ENCODE results near the gene MAD1L1.
"Not testable (repeated sequence)": the region's sequence is repeated elsewhere in the genome, so short reads cannot be mapped to it uniquely, and the experiment has no call there.

The MAD1L1 gene

GRCh38 chr7:1844951-1845390 lies 387.8 kb downstream of the MAD1L1 start:
- DNase-seq (ENCODE audit: low read depth in 1 of 2, low spot score in 1 of 2), result no peak

- DNase-seq (ENCODE audit: low read depth in 1 of 2, low spot score in 1 of 2), result no peak
Measured at GRCh38 chr7:1844336-1844950, 388.3 kb downstream of the MAD1L1 start.

DNA sequence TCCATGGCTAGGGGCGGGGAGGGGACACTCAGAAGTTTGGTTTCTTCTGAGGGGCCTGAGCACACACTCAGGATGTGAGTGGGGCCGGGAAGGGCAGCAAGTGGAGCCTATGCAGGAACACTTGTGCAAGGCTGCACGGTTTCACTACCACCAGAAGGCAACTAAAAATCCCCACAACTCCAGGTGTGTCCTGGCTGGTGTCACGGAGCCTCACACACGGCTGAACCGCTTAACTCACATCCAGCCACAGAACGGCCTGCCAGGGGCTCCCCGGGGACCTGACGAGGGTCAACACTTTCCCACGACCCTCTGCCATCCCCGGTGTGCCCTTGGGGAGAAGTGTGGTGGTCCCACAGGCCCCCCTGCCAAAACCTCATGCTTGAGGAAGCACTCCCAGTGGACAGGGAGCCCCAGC lies 388.8 kb downstream of the MAD1L1 start:
- no peak for DNase-seq (ENCODE audit: low read depth in 1 of 2, low spot score in 1 of 2)

DNA sequence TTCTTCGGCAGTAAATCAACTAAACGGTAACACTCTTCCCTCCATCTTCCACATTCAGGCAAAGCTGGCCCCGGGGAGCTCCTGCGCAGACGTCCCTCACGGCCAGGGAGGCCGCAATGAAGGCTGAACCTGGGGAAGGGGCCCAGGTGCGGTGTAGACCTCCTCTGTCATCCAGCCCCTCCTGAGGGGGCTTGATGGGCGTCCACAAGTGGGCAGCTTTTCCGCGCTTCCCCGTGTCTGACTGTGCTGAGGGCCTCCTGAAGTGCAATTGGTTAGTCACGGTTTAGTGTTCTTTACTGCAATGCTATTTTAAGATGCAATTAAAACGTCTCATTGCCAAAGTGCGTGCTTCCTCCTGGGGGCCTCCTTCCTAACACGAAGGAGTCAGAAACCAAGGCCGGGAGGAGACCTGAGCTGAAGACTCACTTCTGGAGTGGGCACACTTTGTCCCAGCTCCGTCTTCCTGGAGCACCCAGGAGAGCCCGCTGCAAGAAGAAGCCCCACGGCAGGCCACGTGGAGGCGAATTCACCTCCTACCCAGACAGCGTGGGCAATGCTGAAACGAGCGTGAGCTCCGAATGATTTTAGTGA lies 389.4 kb downstream of the MAD1L1 start:
- no peak for DNase-seq (ENCODE audit: low read depth in 1 of 2, low spot score in 1 of 2)

DNA sequence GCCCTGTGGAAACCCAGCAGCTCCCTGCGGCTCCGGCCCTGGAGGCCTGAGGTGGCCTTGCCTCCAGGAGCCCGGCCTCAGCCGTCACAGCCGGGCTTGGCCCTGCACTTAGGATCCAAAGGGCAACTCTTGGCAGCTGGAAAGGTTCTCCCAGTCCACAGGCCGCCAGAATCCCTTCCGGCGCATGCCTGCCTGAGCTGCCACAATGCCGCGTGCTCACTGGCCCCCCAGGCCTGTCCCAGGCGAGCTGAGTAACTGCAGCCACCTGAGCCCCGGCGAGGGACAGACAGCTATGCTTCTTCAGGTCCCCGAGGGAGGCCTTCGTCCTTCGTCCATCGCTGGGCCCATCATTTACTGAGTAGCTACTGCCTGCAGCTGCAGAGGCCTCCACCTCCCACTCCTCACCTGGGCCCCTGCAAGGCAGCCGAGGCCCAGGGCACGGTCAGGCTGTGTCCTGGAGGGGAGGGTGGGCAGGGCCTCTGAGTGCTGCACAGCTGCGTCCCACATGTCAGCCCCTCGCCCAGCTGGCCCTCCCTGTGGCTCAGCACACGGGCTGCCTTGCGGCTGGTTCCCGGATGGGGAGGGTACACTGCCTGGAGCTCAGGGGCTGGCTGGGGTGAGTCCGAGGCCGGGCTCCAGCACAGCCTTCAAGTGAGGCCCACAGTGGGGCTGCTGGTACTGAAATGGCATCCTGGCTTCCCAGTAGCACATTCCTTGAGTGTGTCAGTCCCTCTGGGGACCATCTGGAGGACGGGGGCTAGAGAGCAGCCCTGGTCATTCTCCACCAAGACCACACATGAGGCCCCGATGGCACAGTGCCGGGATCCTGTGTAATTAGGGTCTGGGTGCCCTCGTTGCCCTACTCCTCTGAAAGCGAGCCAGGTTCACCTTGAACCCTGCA lies 390.2 kb downstream of the MAD1L1 start:
- DNase-seq (ENCODE audit: low read depth in 1 of 2, low spot score in 1 of 2), result no peak

DNA sequence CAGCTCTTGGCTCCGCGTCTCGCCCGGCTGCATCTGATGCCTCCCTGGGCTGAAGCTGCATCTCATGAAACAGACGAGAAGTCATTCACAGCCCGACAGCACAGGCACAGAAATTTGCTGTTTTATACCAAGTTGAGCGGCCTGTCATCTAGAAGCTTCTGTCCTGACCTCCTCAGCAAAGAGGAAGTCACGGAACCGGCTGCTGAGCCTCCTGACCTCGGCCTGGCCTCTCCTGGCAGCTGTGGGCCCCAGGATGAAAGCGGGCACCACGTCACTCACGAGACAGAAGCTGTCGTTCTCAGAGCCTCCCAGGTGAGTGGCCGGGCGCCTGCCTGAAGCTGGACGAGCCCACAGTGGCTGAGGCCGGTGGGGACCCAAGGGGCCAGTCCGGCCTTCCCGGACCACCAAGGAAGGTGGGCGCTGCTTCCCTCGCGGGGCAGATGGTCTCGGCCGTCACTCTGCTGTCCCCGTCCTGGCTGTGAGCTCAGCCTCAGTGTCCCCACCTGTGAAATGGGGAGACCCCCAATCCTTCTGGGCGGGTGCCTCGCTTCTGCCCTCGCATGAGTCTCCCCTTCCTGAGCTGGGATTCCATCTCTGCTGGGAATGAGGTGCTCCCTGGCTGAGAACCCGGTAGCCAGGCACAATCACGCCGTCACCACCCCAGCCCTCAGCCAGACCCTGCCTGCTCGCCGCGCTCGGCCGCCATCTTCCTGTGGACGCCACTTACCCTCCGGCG lies 391.3 kb downstream of the MAD1L1 start:
- DNase-seq (ENCODE audit: low read depth in 1 of 2, low spot score in 1 of 2), result not testable (repeated sequence)

DNA sequence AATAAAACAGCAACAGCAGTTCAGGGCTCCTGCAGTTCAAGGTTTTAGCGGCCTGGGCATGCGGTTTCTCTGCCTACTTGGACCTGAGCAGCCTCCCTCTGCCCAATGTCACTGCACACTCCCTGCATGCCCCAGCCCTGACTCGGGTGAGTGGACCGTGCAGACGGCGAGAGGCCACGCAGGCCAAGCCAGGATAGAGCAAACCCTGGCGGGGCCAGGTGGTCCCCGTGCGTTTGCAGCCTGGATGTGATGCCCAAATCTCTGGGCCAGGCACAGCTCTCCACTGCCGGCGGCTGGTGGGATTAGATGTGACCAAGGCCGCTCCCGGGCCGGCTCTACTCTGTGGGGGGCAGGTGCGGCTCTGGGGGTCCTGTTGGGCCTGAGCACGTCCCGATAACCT lies 392.0 kb downstream of the MAD1L1 start:
- not testable (repeated sequence) for DNase-seq (ENCODE audit: low read depth in 1 of 2, low spot score in 1 of 2)

DNA sequence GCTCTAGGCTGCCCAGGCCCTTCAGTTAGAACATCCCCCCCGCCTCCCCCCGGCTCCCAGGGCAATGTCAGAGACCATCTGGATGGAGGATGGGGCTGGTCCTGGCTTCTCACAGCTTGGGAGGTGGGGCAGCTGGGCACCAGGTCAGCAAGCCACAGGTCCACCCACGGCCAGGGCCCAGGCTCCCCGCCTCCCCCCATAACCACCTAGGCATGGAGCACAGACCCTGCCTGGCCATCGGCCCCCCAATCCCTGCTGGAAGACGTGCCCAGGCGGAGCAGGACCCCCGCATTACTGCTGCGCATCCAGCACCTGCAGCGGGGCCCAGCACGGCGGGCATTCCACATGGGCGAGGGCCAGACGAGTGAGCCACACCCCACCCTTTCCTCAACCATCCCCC lies 393.0 kb downstream of the MAD1L1 start:
- no peak for DNase-seq (ENCODE audit: low read depth in 1 of 2, low spot score in 1 of 2)

DNA sequence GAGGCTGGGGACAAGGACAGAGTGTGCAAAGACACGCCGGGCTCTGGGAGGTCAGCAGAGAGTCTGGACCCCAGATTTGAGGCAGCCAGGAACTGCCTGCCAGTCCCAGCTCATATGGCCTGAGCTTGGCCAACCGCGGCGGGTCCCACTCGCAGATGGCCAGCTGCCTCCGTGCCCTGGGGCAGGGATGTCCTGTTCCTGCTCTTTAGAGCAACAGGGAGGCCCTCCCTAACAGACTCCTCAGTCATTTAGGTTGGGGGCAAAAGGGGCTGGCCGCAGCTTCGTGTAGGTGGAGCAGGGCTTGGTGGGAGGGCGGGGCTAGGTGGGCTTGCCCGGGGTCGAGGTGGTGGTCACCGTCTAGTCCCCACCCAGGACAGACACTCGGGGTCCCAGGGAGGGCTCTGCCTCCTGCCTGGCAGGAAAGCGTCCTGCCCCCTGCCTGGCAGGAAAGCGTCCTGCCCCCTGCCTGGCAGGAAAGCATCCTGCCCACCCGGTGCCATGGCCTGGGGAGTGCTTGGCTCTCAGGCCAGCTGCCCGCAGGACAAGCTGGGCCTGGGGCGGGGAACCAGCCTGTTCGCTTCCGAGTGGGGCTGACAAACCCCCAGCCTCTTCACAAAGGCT lies 393.7 kb downstream of the MAD1L1 start:
- not testable (repeated sequence) for DNase-seq (ENCODE audit: low read depth in 1 of 2, low spot score in 1 of 2)

DNA sequence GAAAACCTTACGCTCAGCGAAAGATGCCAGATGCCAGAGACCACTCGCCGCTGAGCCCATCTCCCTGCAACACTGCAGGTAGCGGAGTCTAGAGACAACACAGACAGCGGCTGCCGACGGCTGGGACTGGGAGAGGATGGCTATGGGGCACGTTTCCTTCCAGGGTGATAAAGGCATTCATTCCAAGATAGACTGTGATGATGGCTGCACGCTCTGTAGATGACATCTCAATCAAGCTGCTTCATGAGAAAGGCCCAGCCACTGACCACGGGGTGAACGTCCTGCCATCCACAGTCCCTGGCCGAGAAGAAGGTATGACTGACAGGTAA lies 394.2 kb downstream of the MAD1L1 start:
- not testable (repeated sequence) for DNase-seq (ENCODE audit: low read depth in 1 of 2, low spot score in 1 of 2)

- DNase-seq (ENCODE audit: low read depth in 1 of 2, low spot score in 1 of 2), result not testable (repeated sequence)
Measured at GRCh38 chr7:1837696-1838543, 394.8 kb downstream of the MAD1L1 start.

DNA sequence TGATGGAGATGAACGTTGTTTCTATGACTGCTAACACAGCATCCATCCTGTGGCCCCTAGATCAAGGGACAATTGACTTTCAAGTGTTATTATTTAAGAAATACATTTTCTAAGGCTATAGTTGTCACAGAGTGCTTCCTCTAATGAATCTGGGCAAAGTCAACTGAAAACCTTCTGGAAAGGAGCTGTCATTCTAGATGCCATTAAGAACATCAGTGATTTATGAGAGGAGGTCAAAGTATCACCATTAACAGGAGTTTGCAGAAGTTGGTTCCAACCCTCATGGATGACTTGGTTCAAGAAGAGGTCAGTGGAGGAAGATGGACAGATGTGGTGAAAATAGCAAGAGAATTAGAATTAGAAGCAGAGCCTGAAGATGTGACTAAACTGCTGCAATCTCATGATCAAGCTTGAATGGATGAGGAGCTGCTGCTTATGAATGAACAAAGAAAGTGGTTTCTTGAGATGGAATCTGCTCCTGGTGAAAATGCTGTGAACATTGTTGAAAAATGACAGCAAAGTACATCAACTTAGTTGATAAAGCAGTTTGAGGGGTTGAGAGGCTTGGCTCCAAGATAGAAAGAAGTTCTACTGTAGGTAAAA lies 400.7 kb downstream of the MAD1L1 start:
- not testable (repeated sequence) for DNase-seq (ENCODE audit: low read depth in 1 of 2, low spot score in 1 of 2)

GRCh38 chr7:1831471-1831870 lies 401.3 kb downstream of the MAD1L1 start:
- not testable (repeated sequence) for DNase-seq (ENCODE audit: low read depth in 1 of 2, low spot score in 1 of 2)

GRCh38 chr7:1829668-1830067 lies 403.1 kb downstream of the MAD1L1 start:
- DNase-seq (ENCODE audit: low read depth in 1 of 2, low spot score in 1 of 2), result not testable (repeated sequence)

- no peak for DNase-seq (ENCODE audit: low read depth in 1 of 2, low spot score in 1 of 2)
Measured at GRCh38 chr7:1829111-1829510, 403.6 kb downstream of the MAD1L1 start.

DNA sequence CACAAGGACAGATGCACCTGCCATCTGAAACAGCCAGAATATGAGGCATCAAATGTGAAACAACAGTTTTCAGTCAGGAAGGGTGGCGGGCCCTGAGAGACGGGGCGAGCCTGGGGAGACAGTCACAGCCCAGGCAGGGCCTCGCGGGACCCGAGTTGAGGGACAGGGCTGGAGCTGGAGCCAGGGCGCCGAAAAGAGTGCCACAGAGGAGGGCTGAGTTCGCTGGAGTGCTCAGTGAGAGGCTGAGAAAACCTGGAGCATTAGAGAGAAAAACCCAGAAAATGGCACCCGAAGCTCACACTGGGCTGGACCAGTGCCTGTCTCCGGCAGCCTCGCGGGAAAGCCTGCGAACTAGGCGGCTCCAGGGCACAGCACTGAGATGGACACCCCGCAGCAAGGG lies 404.6 kb downstream of the MAD1L1 start:
- not testable (repeated sequence) for DNase-seq (ENCODE audit: low read depth in 1 of 2, low spot score in 1 of 2)

- DNase-seq (ENCODE audit: low read depth in 1 of 2, low spot score in 1 of 2), result not testable (repeated sequence)
Measured at GRCh38 chr7:1827521-1827981, 405.2 kb downstream of the MAD1L1 start.

GRCh38 chr7:1826931-1827330 lies 405.8 kb downstream of the MAD1L1 start:
- not testable (repeated sequence) for DNase-seq (ENCODE audit: low read depth in 1 of 2, low spot score in 1 of 2)

- DNase-seq (ENCODE audit: low read depth in 1 of 2, low spot score in 1 of 2), result no peak
Measured at GRCh38 chr7:1825897-1826741, 406.6 kb downstream of the MAD1L1 start.

Measured in activated T-helper 1 cell treated with anti-CD3 and anti-CD28 coated beads, Interleukin-2, amount 50 U/mL, for 16 hours (primary cell).